ENCODE data around the gene MORN1.
A peak's percentile ranks its signal among the peaks of the same experiment; 100 is the strongest.

MORN1 gene

GRCh38 chr1:2311184-2312032 lies 79.9 kb downstream of the MORN1 start:
- DNase-seq (ENCODE audit: low read depth in 1 of 2, low spot score in 1 of 2), result peak; percentile 41 to 44

DNA sequence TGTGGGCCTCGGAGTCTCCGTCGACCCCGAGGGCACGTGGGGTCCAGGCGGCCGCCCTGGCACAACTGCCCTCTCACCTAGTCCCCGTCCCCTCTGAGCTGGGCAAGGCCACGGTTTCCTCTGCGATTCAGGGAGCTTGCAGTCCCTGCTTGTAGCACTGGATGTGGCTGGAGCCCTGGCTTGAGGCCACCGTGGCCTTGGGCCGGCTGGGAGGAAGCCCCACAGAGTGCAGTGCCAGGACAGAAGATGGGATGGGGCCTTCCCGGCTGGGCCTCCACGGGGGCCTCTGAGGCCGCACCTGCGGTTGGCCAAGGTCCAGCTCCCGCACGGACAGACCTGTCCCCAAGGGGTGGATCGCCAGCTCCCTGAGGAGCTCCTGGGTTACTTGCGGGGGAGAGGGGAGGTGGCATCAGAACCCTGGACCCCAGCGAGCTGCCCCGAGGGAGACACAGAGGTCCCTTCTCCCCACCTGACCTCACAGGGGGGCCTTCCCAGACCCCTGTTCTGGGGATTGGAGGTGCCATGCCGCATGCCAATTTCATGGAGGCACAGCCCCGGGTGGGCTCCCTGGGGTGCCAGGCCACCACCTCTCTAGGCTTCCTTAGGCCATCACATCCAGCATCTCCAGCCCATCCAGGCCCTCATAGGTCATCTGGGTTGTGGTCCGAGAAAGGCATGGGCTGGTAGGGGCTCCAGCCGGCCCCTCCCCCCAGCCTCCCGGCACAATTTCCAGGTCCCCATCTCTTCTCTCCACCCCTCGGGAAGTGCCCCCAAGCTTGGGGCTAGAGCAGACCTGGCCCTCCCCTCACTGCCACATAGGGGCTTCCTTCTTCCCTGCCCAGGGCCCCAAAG lies 80.8 kb downstream of the MORN1 start:
- no peak for DNase-seq (ENCODE audit: low read depth in 1 of 2, low spot score in 1 of 2)

- DNase-seq (ENCODE audit: low read depth in 1 of 2, low spot score in 1 of 2), result no peak
These were observed 82.5 kb downstream of the MORN1 start for GRCh38 chr1:2308844-2309243.

DNA sequence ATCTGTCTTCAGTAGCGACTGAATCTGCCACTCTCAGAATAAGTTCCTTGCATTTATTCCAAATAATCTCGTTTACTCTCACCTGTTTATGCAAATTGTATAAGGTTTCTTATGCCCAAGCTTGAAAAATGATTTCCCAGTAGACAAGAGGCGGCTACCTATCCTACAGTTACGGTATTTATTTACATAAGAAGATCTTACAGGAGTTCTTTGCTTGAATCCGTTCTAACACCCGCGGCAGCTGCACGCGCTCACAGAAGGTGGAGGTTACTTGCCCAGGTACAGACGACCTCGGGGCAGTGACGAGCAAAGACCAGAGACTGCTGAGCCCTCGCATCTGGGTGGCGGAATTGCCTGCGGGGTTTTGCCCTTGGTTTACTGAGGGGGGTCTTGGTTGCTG lies 83.4 kb downstream of the MORN1 start:
- DNase-seq (ENCODE audit: low read depth in 1 of 2, low spot score in 1 of 2), result no peak

GRCh38 chr1:2307064-2307605 lies 84.2 kb downstream of the MORN1 start:
- DNase-seq (ENCODE audit: low read depth in 1 of 2, low spot score in 1 of 2), result no peak

GRCh38 chr1:2306151-2306978 lies 85.0 kb downstream of the MORN1 start:
- DNase-seq (ENCODE audit: low read depth in 1 of 2, low spot score in 1 of 2), result no peak

GRCh38 chr1:2304921-2305681 lies 86.3 kb downstream of the MORN1 start:
- DNase-seq (ENCODE audit: low read depth in 1 of 2, low spot score in 1 of 2), result no peak

- no peak for DNase-seq (ENCODE audit: low read depth in 1 of 2, low spot score in 1 of 2)
These were observed 87.1 kb downstream of the MORN1 start for GRCh38 chr1:2304282-2304681.

DNA sequence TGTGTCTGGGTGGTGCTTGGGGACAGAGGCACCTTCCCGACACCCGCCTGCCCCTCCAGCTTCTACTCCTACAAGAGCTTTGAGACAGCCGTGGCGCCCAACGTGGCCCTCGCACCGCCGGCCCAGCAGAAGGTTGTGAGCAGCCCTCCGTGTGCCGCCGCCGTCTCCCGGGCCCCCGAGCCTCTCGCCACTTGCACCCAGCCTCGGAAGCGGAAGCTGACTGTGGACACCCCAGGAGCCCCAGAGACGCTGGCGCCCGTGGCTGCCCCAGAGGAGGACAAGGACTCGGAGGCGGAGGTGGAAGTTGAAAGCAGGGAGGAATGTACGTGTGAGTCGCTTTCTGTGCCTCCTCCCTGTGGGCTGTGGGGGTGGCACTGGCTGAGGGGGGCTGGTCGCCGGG lies 87.6 kb downstream of the MORN1 start:
- no peak for DNase-seq (ENCODE audit: low read depth in 1 of 2, low spot score in 1 of 2)

- no peak for DNase-seq (ENCODE audit: low read depth in 1 of 2, low spot score in 1 of 2)
These were observed 88.2 kb downstream of the MORN1 start for GRCh38 chr1:2303016-2303775.

DNA sequence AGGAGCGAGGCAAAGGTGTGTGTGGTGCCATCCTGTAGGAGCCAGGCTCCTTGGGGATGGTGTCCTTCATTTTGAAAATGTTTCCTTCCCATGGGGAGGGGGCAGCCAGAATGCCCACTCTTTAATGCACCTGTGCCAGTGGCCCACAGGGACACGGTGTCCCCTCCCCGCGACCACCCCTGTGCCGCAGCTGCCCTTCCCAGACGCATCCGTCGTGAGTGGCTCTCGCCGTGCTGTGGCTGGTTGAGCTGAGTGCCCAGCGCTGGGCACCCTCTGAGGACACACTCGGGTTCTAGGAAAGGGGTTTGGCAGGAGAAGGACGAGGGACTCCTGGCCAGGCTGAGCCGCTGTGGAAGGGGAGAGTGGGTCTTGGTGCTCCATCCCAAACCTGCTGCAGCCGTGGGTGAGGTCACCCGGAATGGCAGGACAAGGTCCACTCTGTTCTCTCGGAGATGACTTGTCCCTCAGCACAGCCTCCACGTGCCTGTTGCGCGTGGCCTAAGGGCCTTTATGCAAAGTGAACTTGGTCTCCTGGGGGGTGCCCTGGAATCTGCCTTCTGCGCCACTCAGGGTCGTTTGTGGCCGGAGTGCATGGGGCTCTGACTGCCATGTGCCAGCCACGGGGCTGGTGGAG lies 88.9 kb downstream of the MORN1 start:
- no peak for DNase-seq (ENCODE audit: low read depth in 1 of 2, low spot score in 1 of 2)

GRCh38 chr1:2301607-2302291 lies 89.6 kb downstream of the MORN1 start:
- no peak for DNase-seq (ENCODE audit: low read depth in 1 of 2, low spot score in 1 of 2)

DNA sequence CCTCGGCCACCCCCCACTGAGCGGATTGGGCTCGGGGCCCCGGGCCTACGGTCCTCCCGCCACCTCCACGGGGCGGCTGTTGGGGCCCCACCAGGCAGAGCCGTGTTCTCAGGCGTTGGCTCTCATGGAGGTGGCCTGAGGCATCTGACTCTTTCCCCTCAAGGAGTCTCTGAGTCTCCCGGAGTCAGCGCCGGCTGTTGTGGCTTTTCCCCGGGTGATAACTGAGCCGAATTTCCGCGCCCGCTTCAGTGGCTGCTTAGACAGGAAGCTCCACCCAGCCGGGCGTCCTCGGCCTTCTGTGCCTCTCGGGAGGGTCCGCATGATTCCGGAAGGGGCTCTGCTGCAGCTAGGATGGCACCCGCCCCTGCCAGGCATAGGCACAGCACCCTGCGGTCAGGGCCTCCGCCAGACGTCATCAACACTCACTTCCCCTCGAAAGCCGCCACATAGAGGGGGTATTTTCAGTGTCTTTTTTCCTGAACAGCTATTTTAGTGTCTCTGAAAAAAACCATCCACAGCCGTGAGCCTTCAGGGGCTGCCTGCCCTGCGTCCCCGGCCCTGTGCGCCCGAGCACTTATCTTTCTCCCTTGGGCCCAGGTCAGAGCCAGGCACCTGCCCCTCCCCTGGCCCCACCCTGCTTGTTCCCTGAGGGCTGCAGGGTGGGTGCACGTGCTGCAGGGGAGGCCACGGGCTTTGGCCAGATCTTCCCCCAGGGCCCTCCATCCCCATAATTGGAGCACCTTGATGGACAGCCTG lies 90.3 kb downstream of the MORN1 start:
- DNase-seq (ENCODE audit: low read depth in 1 of 2, low spot score in 1 of 2), result peak; percentile 78 to 81

GRCh38 chr1:2300004-2300771 lies 91.2 kb downstream of the MORN1 start:
- DNase-seq (ENCODE audit: low read depth in 1 of 2, low spot score in 1 of 2), result peak; percentile 41 to 59

GRCh38 chr1:2299131-2299627 lies 92.2 kb downstream of the MORN1 start:
- no peak for DNase-seq (ENCODE audit: low read depth in 1 of 2, low spot score in 1 of 2)

DNA sequence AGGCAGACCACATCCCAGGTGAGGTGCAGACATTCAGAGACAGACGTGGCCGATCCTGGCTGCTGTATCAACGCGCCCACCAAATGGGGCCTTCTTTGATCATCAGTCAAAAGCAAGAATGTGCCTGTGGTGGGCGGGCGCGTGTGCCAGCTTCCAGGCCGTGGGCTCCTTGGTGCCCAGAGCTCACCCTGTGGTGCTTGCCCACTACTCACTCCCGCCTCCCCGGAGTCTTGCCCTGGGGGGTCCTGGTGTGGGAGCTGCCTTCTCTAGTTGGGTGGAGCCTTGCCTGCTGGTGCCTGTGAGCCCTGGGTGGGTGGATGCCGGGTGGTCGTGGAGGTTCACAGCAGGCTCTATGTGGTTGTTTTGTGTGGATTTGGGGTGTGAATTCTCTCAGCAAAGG lies 92.7 kb downstream of the MORN1 start:
- DNase-seq (ENCODE audit: low read depth in 1 of 2, low spot score in 1 of 2), result no peak
